SK-N-SH treated with all-trans-retinoic acid at 6 μM for 48 hours (cell line): Measurements from ENCODE around the gene EMC6.

Source experiments
- ARNTL ChIP-seq: fragments of 450-650 bp; formaldehyde crosslinking; IDR thresholded peaks from 2 replicates; pipeline ENCODE4 v1.5.0; 2020; ENCODE audit warnings: low read depth, mild to moderate bottlenecking, moderate library complexity, borderline replicate concordance
- BACH2 ChIP-seq: fragments of 250-450 bp; sonication (Bioruptor Pico); IDR thresholded peaks from 2 replicates; pipeline ENCODE4 v1.9.0; 2021; ENCODE audit warnings: mild to moderate bottlenecking, borderline replicate concordance
- CREB5 ChIP-seq: fragments of 250-450 bp; sonication (Bioruptor Pico); IDR thresholded peaks from 2 replicates; pipeline ENCODE4 v1.5.1; 2020; ENCODE audit warnings: low read depth, mild to moderate bottlenecking, moderate library complexity
- CSDC2 ChIP-seq: fragments of 250-450 bp; sonication (Bioruptor Pico); IDR thresholded peaks from 2 replicates; pipeline ENCODE4 v1.5.0; 2020; ENCODE audit warnings: mild to moderate bottlenecking, moderate library complexity
- GLIS3 ChIP-seq: fragments of 250-450 bp; sonication (Bioruptor Pico); IDR thresholded peaks from 2 replicates; pipeline ENCODE4 v1.5.0; 2020; ENCODE audit warnings: mild to moderate bottlenecking, moderate library complexity
- ISL1 ChIP-seq: fragments of 250-450 bp; sonication (Bioruptor Pico); IDR thresholded peaks from 2 replicates; pipeline ENCODE4 v2.1.2; 2022; ENCODE audit warnings: mild to moderate bottlenecking, moderate library complexity
- PATZ1 ChIP-seq: fragments of 250-450 bp; sonication (Bioruptor Pico); IDR thresholded peaks from 2 replicates; pipeline ENCODE4 v1.8.0; 2020; ENCODE audit warnings: mild to moderate bottlenecking, moderate library complexity, borderline replicate concordance
- RARB ChIP-seq: fragments of 250-450 bp; sonication (Bioruptor Pico); IDR thresholded peaks from 2 replicates; pipeline ENCODE4 v1.8.0; 2021; ENCODE audit warnings: mild to moderate bottlenecking, moderate library complexity
- SNAI2 ChIP-seq: fragments of 250-450 bp; sonication (Bioruptor Pico); IDR thresholded peaks from 2 replicates; pipeline ENCODE4 v1.5.0; 2020; ENCODE audit warnings: mild to moderate bottlenecking, moderate library complexity
- TOX ChIP-seq: fragments of 250-450 bp; sonication (Bioruptor Pico); IDR thresholded peaks from 2 replicates; pipeline ENCODE4 v1.8.0; 2021; ENCODE audit warnings: mild to moderate bottlenecking, moderate library complexity, borderline replicate concordance
- TSHZ2 ChIP-seq: fragments of 250-450 bp; sonication (Bioruptor Pico); IDR thresholded peaks from 2 replicates; pipeline ENCODE4 v1.5.0; 2020; ENCODE audit warnings: mild to moderate bottlenecking, moderate library complexity
- ZFP3 ChIP-seq: fragments of 250-450 bp; sonication (Bioruptor Pico); IDR thresholded peaks from 2 replicates; pipeline ENCODE4 v1.5.0; 2020; ENCODE audit warnings: mild to moderate bottlenecking, moderate library complexity
- ZNF8 ChIP-seq: fragments of 450-650 bp; formaldehyde crosslinking; IDR thresholded peaks from 2 replicates; pipeline ENCODE4 v1.5.0; 2020; ENCODE audit warnings: mild to moderate bottlenecking, moderate library complexity

- no peak for TF ChIP-seq SNAI2
- no peak for TF ChIP-seq RARB (CRISPR knock-in tag)
- TF ChIP-seq PATZ1 (CRISPR knock-in tag) = no peak
- no peak for TF ChIP-seq ARNTL (CRISPR knock-in tag)
- TF ChIP-seq ISL1 (CRISPR knock-in tag) = no peak
- TF ChIP-seq ZFP3 = no peak
- TF ChIP-seq TSHZ2 (CRISPR knock-in tag) = no peak
- TF ChIP-seq GLIS3 (CRISPR knock-in tag) = no peak
- TF ChIP-seq TOX (CRISPR knock-in tag) = no peak
- TF ChIP-seq BACH2 = no peak
- TF ChIP-seq CSDC2 = no peak
- TF ChIP-seq CREB5 (CRISPR knock-in tag) = no peak
- no peak for TF ChIP-seq ZNF8 (CRISPR knock-in tag)
Observed at GRCh38 chr17:3665834-3666233, 2.8 kb upstream of the EMC6 start.
